Dermis blood vessel endothelial cell (primary cell): ENCODE results near the gene SH3D21. TPM values are rescaled to one million over a fixed set of nuclear protein-coding genes. Genes with fewer than 3 reads are reported as not detected.

Source experiments
- DNase-seq: peaks from one replicate; pipeline ENCODE4 v3.0.0; 2010
- total RNA-seq: library from RNA; depleted of rRNA; stranded (reverse); fragments of >200 nt; gene quantifications from 2 replicates; pipeline ENCODE4 v1.2.3, GENCODE V29; 2014

The SH3D21 gene
- total RNA-seq, 1 donor from 2014 or later: 1.5 TPM

DNA sequence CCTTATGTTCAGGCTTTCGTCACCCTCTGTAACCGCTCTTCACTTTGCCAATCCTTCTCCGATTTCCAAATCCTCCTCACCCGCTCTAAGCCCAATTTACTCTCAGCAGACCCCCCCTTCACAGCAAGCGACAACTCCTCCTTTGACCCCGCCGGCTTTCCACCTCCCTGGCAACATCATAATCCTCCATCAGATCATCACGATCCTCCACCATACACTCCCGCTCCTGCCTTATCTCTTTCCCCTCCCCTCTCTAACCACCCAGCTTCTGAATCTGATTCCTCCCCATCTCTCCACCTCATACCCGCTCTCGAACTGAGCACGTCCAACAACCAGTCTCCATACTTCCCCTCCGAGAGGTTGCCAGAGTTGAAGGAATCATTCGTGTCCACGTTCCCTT lies 24.8 kb downstream of the SH3D21 start:
- DNase-seq: no peak

DNA sequence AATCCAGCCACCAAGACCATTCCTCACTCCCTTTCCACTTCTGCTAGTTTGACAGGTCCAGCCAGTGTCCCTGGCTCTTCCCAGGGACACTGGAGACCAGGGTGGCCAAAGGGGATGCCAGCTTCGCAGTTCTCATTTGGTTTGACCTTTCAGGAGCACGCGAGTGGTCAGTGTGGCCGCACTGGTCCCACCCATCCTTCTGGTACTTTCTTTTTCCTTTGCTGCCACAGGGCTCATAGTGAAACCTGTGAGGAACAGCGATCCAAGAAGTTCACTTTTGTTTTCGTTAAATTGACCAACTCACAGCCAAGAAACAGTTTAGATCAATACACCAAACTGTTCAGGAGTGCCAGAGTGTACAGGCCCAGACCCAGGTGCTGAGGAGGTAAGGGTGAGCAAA lies 31.7 kb downstream of the SH3D21 start:
- no peak for DNase-seq

DNA sequence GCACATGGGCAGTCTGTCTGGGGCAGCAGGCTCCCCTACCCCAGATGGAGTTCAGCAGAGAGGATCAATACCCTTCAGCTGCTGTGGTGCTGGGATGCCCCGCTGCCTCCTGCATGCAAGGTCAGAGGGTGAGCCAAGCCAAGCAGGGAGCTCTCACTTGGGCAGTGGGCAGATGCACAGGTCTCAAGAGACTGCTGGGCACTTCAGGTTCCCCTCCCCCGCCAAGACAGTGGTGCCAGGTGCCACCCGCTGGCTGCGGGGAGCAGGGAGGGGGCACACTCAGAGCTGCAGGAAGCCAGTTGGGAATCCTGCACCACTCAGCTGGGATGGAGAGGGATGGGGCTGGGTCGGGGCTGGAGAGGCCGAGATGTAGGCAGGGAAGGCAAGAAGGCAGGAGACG lies 33.0 kb downstream of the SH3D21 start:
- no peak for DNase-seq

DNA sequence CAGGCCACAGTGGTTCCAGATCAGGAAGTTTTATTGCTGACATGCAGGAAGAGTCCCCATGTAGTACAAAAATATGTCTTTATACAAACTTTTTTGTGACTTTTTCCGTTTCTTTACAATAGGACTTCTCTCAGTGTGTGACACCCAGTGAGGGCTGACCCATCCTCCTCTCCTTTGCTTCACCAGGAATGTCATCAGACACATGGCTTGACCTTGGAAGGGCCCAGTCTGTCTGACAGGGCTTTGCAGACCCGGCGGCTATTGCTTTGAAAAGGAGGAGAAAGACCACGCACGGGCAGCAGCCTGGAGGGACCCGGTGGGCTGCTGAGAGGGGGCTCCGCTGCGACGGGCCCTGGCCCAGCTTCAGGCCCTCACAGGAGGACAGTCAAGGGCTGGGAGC lies 33.4 kb downstream of the SH3D21 start:
- DNase-seq: no peak

DNA sequence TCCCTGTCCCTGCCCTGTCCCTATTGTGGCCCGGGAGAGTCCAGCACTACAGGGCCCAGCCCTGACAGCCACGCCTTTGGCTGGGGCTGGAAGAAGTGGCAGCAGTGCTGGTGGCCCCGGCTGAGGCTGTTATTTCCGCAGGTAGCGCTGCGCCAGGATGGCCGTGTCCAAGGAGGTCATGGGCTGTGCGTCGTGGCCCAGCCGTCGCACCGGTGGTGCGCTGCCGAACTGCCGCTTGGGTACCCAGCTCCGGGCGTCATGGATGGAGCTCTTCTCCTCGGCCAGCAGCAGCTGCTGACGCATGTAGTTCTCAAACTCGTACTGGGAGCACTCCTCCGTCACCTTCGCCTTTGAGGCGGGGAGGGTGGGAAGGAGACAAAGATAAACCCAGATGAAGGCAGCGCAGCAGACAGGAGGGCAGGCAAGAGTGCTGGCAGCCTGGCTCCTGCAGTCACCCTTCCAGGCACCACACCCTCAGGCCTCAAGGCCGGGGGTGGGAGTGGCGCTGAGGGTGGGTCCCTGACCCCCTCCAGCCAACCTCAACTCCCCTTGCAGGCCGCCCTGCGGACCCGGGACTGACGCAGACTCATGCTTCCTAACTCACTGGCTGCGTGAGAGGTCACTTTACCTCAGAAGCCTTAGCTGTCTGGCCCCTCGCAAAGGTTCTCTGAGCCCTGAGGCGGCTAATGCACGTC lies 35.6 kb downstream of the SH3D21 start:
- DNase-seq: no peak

DNA sequence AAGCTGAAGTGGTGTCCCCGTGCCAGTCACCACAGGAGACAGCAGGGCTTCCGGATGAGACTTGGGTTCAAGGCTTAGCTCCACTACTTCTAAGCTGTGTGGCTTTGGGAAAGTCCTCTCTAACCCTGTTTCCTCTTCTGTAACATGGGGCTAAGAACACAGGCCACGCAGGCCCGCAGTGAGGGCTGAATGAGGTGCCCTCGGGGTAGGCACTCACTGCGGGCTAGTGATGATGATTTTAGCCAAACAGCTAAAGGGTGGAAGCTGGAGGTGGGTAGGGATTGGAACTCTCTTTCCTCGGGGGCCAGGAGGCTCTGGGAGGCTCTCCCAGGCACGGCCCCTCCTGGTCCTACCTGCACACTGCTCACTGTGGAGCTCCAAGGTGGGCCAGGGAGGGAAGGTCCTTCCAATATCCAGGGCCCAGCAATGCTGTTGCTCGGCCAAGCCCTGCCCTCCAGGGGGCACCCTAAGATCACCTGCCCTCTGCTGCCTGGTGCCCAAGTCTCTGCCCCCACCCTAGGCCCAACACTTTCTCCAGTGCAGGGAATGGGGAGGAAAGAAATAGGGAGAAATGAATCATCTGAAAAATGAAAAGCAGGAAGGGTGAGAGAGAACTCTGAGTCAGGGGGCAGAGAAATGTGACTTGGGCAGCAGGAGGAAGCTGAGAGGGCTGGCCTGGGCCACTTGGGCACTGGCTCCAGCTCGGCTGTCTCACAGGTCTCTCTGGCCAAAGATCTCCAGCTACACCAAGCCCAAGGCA lies 36.4 kb downstream of the SH3D21 start:
- peak; percentile 90 for DNase-seq

DNA sequence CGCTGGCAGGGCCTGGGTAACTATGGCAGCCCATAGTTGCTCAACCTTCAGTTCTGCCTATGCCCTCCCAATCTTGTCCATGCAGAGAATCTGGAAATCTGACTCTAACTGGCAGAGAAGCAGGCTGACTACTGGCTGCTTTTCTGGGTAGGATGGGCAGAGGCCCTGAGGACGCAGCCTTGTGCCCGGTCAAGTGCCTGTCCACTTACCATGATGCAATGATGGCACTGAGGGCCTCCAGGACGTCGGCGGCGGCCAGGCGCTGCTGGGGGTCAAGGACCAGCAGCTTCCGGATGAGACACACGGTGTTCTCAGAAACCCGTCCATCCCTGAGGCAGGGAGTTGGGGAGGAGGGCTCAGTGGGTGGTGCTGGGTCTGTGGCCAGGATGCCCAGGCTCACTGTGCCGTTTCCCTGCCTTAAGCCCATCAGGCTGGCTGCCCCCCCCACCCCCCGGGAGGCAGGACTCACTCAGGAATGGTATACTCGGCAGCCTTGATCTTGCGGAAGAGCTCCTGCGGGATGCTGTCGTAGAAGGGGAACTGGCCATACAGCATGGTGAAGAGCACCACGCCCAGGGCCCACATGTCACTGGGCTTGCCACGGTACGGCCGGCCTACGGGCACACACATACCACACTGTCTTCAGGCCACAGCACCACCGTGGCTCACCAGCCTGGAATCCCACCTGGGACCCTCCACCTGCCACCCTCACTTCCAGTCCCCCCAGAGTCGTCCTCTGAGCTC lies 37.7 kb downstream of the SH3D21 start:
- no peak for DNase-seq

DNA sequence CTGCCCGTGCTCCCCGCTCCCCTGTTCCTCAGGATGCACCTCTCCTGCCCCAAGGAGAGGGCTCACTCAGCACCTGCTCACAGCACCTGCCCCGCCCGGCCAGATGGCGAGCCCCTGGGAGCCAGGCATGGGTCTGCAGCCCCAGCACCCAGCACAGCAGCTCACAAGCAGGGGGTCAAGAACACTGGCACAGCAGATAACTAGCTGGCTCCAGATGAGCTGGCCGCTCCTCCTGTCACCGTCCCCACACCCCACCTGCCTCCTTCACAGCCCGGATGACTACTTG lies 38.2 kb downstream of the SH3D21 start:
- no peak for DNase-seq

DNA sequence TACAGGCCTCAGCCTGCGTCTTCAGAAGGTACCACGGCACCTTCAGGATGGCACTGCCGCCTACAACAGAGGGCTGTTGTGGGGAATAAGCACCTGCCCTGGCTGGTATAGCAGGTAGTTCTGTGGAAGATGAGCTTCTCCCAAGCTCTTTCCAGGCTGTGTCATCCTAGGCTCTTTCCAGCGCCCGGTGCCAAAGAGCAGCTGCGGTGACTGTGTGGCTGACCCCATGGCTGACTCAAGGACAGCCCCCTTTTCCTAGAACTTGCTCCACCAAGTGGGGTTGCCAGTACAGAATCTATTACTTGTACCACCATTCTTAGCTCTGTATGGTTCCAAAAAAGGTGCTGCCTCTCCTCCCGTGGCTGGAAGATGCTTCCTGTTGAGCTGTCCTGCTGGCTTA lies 39.2 kb downstream of the SH3D21 start:
- DNase-seq: no peak

DNA sequence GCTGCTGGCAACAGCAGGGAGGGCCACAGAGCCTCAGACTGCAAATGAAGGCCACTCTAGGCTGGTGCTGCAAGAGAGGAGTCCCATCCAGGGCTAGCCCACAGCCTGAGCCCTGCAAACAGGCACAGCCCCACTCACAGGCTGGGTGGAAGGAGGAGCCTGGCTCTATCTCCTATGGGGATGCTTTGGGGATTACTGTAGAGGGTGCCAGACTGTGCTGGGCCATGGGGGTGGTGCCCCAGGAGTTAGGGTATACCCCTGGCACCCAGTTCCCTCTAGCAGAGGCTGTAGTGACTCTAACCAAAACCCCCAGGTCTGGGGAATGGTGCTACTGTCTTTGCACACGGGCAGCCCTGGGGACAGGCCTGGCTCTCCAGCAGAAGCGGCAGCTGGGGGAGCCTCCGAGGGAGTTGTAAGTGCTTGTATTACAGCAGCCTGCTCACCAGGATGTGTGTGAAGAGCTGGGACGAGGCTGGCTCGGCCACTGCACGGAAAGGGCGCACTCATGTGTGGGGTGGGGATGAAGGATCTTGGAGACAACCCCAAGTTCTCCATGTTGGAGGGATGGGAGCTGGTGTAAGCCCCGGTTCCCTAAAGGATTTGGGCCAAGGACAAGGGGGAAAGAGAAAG lies 40.7 kb downstream of the SH3D21 start:
- no peak for DNase-seq

DNA sequence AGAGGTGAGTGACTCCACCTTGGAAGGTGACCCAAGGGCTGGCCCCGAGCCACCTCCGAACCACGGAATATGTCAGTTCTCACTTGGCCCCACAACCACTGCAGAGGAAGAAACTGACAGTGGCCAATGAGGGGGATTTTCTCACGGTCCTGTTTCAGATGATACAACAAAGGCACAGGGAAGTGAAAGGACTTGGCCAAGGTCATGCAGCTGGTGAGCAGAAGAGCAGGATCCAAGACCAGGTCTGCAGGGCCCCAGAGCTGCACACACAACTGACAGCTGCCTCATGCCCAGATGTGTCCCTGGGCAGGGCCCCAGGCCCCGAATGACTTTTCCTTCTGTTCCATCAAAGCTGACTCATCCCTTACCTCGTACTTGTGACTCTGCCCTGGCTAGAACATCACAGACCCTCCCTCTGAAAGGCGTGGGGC lies 43.1 kb downstream of the SH3D21 start:
- peak; percentile 54 for DNase-seq

DNA sequence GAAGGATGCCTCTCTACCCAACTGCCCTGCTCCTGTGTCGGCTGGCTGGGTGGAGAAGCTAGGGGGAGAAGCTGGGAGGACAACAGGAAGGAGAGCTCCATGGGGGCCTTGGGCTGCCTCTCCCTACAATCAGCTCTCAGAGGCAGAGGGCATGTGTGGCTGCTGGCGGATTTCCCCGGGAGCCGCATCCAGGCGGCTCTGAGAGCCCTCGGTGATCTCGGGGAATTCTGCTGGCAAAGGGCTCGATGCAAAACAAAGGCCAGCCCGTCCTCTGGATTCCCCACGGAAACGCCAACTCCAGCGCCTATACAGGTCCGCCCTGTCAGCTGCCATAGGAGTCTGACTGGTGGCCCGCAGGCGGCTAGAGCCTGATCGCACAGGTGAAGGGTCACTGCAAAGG lies 43.7 kb downstream of the SH3D21 start:
- DNase-seq: peak; percentile 67

DNA sequence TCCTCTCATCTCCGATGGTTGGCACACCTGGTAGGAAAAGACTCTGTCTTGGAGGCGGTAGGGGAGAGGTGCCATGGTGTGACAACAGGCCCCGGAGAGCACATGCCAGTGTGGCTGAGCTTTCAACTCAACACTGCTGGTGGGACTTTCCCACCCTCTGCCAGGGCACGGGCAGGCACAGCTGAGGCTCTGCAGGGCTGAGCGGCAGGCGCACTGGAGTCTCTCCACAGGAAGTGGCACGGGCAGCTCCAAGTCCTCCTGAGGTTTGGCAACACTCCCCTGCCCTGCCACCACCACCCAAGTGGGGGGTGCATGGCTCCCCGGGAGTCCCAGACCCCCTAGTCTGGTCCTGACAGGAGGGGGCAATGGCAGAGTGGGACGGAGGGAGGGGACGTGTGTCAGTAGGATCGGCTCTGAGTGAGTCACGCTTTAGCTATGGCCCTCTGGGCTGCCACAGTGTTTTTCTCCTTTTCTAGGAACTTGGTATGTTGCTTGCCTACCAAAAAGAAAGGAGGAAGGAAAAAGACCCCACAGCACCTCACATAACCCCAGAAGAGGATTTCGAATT lies 44.6 kb downstream of the SH3D21 start:
- DNase-seq: peak; percentile 79

DNA sequence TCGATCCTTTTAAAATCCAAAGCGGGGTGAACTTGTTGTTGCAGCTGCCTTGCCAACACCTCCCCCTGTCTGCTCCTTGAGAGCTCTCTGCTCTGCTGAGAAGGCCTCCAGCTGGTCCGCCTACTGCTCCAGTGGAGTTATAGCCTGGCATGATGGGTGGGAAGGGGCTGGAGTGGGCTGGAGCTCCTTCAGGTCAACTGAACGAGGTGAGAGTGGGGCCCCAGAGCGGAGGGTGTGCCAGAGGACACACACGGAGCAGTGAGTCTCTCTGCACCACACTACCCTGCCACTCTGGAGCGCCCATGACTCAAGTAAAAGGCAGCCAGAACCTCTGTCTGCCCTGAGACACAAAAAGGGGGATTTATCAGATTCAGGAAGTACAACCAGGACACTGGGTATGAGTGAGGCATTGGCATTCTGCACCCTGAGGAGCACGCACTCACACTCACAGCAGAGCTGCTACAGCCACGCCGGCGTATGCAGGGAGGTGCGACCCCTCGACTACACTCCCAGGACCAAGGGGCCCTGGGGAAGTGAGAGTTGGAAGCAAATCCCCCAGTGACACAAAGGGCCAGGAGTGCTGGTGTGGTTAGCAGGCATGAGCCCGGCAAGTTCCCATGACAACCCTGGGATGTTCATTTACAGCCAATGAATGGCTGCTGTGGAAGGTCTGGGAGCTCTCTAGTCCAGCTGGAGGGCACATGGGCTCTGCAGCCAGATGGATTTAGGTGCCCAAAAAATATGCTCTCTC lies 45.2 kb downstream of the SH3D21 start:
- peak; percentile 64 for DNase-seq

DNA sequence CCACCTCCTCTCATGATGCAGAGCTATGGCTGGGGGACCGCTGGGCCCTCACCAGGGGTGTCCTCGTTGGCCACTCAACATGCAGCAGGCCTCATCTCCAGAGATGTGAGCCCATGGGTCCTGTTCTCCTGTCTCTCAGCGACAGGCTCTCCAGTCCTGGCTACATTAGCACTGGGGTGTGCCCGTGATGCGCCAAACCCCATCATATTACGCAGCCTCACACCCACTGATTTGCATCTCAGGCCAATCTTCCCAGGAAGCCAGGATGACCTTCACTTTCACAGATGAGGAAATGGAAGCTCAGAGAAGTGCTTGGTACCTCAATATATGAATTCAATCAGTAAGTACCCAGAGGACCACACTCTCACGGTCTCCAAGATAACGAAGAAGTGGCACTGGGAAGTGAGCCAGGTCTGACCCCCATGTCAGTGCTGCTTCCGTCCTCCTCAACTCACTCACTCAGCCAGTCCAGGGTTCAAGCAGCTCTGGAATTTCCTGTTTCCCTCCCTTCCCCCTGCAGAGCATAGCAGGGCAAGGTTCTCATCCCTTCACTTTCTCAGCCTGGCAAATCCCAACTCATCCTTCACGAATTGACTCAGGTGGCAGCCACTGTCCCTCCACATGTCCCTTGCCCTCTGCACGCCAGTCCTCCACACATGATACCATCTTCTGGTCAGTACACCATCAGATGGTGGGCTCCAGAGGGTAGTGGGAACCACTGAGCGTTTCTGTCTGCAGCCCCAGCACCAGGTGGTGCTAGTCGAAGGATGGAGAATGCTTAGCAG lies 46.1 kb downstream of the SH3D21 start:
- peak; percentile 70 for DNase-seq

DNA sequence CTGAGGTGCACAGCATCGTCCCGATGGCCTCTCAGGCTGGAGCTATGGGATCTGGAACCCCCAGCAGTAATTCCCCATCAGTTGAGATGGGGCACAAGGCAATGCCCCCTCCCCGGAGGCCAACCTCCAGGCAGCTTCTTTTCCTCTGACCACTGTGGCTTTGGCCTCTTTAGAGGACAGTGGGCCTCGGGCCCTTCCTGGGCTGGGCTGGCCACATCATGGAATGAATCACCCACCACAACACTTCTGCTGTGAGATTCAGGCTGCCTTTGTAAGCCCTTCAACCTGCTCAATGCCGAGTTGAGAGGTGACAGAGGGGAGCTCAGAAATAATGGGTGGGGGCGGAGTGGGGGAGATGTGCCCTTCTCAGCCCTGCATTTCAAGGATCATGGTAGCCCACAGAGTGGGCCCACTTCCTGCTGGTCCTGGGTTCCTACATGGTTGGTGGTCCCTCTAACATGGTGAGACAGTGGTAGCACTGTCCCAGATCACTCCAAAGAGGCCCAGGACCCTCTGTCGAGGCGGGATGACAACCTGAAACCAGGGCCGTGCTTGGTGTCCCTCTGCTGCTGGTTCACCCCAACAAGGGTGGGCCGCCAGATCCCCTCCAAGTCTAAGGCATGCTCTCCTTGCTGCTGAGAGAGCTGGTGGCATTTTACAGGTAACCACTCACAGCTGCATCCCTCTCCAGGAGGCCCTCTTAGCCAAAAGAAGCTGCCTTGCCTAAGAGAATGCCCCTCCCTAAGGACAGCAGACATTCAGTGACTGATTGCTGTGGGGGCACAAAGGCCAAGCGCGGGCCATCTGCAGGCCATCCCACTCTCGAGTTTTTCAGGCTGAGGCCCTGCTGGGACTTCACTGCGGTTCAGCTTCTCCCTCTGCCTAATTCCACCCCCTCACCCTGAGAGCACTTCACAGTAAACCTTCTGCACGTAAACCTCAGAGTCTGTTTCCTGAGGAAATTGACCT lies 47.0 kb downstream of the SH3D21 start:
- DNase-seq: peak; percentile 52

DNA sequence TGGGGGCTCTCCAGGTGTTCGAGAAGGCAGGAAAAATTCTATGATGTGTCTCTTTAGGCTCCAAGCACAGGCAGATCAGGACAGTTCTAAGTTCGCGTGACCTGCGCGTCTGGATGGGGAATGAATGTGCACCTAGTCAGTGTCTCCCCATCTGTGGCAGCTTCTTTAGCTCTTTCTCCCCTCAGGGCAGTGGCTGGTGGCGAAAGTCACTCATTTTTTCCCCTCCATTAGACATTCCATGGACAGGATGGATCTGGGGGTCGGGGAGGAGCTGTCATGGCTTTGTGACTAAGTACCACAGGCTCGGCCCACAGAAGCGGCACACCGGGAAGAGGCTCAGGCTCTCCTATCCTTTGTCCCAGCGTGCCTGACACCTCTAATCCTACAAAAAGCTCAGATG lies 48.3 kb downstream of the SH3D21 start:
- DNase-seq: no peak

DNA sequence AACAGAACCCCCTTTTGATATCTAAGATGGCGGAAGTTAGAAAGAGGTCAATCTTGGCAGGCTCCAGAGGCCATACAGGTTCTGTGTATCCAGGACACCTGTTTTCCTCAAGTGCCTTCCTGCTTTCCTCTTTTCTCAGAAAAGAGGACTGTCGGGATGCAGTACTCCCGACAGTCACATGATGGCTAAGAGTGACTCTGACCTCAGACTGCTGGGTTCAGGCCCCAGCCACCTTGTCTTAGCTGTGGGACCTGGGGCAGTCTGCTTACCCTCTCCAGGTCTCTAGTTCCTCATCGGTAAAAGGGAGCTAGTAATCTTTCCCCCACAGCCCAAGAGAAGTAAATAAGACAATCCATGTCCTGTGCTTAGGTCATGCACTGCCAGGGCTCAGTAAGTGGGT lies 49.6 kb downstream of the SH3D21 start:
- no peak for DNase-seq

DNA sequence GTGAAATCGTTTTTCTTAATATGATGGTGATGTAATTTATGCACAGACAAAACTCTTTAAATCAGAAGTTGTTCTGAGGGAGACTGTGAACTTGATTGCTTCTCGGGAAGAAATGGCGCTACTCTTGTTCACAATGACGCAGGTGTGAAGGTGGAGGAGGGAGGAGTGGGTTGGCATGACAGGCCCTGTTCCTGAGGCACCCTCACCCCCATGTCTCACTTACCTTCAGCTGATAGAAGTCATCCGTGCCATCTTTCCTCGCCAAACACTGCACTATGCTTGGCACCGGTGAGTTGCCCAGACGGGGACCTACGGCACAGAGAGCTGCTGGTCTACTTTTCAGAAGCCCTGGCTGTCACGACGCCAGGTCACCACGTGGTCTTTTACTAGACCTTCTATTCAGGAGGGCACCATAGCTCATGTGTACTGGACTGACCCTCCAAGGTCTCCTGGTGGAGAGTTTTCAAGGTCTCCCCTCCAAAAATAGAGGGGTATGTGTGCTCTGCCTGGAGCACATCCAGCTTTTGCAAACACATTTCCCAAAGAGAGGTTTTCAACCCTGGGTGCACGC lies 52.4 kb downstream of the SH3D21 start:
- DNase-seq: no peak

DNA sequence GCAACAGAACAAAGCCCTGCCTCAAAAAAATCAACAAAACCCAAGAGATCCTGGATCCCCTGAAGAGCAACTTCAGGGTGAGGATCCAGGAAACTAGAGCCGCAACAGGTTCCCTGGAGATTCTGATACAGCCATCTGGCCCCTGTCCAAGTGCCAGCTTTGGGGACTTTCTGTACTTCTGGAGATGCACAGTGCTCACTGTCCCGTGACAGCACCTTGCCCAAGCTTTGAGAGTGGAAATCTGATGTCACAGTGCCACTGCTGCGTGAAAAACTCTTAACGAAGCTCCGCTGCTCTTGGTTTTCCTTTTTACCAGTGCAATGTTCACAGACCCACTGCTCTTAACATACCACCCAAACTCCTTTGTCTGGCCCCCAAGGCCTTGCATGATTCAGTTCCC lies 53.2 kb downstream of the SH3D21 start:
- no peak for DNase-seq
